PFSK-1 (cell line): ENCODE results near the gene PREX1.

ENCODE experiments used
- FOXP2 ChIP-seq: optimal IDR thresholded peaks from 2 replicates; pipeline ENCODE3; 2011; ENCODE audit warnings: borderline replicate concordance, control low read depth, inconsistent platforms; ENCODE audit not compliant: insufficient read depth; ENCODE audit errors: extremely low read length, extremely low read depth
- POLR2AphosphoS5 ChIP-seq: IDR thresholded peaks from 2 replicates; pipeline ENCODE4 v1.6.1; 2012; ENCODE audit warnings: low read depth, mild to moderate bottlenecking, control low read depth, low read length, moderate library complexity
- REST ChIP-seq, 2 experiments: IDR thresholded peaks; 2 replicates each; pipeline versions ENCODE4 v1.6.1 to v1.8.0; 2011 to 2012; ENCODE audit warnings: low read depth in 2 of 2, low read length in 2 of 2, control low read depth in 1 of 2, inconsistent platforms in 1 of 2, mild to moderate bottlenecking in 1 of 2, moderate library complexity in 1 of 2; ENCODE audit not compliant: insufficient read depth in 1 of 2
- SIN3A ChIP-seq: IDR thresholded peaks from 2 replicates; pipeline ENCODE4 v1.6.1; 2012; ENCODE audit warnings: mild to moderate bottlenecking, low read length, moderate library complexity, borderline replicate concordance; ENCODE audit not compliant: insufficient read depth
- TAF1 ChIP-seq: IDR thresholded peaks from 2 replicates; pipeline ENCODE4 v1.6.1; 2012; ENCODE audit warnings: low read length, control low read depth, borderline replicate concordance; ENCODE audit not compliant: insufficient read depth

GRCh38 chr20:48660788-48661187 is 167.0 kb downstream of the PREX1 start:
- TF ChIP-seq REST (IDR thresholded peaks at IDR 0.05; ENCODE audit: insufficient read depth in 1 of 2, low read depth in 2 of 2, low read length in 2 of 2), result no peak
- TF ChIP-seq POLR2AphosphoS5, result no peak
- TF ChIP-seq SIN3A, result no peak
- TF ChIP-seq TAF1, result no peak
- TF ChIP-seq FOXP2, result no peak
